ENCODE results near the gene TBXA2R.
"Not testable (repeated sequence)": the region's sequence is repeated elsewhere in the genome, so short reads cannot be mapped to it uniquely, and the experiment has no call there.

The TBXA2R gene

DNA sequence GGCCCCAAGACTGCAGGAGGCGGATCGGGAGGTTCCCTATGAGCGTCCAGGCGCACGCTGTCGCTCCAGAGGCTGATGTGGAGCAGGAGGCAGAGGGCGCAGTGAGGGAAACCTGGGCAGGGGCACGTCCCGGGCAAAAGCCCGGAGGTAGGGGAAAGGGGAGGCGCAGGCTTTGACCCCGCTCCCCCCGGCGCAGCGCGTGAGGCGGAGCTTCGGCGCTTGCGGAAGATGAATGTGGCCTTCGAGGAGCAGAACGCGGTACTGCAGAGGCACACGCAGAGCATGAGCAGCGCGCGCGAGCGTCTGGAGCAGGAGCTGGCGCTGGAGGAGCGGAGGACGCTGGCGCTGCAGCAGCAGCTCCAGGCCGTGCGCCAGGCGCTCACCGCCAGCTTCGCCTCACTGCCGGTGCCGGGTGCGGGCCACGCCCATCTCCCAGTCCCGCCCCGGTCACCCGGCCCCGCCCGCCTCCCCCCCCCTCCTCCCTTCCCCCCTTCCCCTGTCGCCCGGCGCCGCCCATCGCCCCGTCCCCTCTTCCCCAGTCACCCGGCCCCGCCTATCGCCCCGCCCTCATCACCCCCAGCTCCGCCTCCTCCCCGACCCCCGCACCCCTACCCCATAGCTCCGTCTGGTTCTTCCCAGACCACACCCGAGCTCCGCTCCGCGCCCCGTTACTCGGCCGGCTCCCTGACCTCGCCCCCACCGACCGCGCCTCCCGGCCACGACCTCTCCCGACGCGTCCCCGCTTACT, 29.8 kb downstream of the TBXA2R start:
- no peak for DNase-seq

DNA sequence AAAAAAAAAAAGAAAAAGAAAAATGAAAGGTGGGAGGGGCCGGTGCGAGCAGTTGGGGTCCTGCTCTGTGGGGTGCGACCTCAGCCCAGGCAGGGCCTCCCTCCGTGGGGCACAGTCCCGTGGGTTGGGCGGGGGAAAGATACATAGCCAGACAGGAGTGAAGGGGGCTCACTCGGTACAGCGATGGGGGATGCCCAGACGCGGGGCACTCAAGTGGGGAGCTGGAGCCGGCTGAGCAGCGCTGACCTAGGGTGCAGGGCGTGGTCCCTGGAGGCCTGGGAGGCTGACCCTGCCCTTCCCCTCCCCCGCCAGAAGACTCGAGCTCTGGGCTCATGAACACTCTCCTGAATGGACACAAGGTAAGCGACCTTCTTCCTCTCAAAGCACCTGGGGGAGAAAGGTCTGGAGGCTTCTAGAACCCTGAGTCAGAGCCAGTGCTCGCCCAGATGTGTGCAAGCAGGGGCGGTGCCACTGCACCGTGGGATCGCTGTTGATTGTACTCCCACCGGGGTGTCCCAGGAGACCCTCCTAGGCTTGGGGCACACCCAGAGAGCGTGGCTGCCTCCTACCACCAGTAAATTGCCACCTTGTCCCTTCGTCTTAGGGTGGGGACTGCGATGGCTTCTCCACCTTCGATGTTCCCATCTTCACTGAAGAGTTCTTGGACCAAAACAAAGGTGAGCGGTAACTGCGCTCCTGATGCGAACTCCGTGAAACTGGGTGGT, 30.6 kb downstream of the TBXA2R start:
- no peak for DNase-seq

DNA sequence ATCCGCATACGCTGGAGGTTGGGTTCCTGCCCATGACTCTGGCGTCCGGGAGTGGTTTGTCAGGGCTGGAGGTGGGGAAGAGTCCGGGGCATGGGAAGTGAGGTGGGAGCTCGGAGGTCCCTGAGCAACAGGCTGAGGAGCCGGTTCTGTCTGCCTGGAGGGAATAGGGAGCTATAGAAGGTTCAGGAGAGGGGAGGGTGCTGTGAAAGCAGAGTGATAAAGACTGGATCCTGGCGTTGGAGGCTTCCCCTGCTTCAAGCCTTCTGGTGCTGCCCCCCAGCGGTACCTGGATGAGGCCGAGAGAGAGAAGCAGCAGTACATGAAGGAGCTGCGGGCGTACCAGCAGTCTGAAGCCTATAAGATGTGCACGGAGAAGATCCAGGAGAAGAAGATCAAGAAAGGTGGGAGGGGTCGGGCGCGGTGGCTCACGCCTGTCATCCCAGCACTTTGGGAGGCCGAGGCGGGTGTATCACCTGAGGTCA, 31.4 kb downstream of the TBXA2R start:
- no peak for DNase-seq

DNA sequence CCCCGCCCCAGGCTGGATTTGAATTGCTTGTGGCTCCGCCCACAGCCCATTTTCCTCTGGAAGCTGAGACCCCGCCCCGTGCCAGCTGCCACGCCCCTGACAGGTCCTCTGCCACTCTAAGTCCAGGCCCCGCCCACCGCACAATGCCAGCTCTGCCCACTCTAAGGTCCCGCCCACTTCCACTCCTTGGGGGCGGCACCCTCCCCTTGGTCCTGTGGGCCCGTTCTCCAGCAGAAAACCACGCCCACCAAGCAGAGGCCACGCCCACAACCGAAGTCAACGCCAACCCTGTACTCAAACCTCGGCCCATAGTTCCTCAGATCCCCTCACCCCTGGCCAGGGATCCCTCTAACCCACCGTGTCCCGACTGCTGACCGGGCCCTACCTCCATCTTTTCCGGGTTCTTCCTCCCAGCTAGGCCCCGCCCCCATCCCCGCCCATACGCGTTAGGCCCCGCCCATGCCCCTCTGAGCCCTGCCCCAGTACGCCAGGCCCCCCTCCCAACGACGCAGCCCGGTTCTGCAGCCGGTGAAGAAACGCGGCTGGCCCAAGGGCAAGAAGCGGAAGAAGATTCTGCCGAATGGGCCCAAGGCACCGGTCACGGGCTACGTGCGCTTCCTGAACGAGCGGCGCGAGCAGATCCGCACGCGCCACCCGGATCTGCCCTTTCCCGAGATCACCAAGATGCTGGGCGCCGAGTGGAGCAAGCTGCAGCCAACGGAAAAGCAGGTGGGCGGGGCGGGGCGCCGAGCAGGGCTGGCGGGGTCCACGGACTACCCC, 32.6 kb downstream of the TBXA2R start:
- peak; percentile 86 for DNase-seq

DNA sequence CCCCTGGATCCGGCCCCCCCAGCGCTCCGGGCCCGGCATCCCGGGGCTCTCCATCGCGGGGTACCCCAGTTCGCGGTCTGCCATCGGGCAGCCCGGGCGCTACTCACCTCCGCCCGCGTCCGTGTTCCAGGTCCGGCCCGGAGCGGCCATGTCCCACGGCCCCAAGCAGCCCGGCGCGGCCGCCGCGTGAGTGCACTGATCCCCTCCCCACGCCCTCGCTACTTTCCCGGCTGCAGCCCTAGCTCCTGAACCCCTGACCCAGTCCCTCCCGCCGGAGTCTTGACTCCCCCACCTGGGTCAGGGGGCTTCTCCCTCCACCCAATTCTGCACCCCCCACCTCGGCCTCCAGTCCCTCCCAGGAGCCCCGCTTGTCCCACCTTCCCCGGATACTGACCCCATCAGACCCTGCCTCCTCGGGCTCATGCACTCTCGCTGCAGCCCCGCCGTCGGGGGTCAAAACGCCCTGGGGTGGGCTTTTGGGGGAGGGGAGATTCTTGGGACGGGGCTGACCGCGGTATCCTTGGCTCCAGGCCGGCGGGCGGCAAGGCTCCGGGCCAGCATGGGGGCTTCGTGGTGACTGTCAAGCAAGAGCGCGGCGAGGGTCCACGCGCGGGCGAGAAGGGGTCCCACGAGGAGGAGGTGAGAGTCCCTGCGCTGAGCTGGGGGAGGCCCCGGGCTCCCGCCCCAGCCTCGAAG, 33.4 kb downstream of the TBXA2R start:
- DNase-seq = no peak

DNA sequence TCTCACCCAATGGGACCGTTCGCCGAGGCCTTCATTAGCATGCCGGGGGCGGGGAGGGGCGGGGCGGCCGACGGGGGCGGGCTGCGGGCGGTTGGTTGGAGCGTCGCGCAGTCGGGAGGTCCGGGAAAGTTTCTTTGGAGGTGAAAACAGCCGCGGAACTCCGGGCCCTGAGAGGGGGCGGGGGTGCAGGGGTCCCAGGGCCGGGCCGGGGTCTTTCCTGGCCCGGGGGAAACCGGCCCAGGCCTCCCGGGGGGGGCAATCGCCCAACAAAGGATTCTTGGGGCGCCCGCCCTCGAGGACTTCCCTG, 33.9 kb downstream of the TBXA2R start, which contains the start of gene HMG20B:
Gene HMG20B (plus strand): TSS at position 90 of the 307 bp plus-strand sequence. CDS start 366 bp downstream, outside the sequence.
- no peak for DNase-seq

DNA sequence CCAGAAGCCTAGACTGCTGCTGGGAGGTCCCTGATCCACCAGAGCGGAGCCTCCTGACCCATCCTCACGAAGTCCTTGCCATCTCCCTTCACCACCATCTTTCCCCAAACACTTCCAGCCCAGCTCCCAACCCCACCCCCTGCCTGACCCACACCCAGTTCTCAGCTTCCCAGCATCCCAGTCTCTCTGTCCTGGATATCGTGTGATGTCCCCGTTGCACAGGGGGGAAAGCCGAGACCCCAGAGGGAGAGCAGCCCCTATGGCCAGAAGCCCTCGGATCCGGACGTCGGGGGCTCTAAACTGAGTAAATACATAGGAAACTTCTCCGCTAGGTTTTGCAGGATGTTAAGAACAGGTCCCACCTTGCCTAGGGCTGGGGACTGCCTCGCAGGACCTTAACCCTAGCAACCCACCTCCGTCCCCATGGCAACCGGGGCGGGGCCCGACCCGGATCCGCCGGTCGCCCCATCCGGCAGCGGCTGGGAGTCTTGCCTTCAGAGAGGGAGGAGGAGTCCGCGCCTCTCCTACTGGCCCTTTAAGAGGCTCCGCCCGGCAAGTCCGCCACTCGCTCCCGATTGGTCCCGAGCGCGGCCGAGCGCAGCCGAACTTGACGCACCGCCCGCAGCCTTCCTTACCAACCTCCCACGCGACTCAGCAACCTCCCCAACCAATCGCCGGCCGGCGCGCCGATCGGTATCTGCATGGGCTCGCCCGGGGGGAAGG, 34.4 kb downstream of the TBXA2R start:
- peak; percentile 99 for DNase-seq

DNA sequence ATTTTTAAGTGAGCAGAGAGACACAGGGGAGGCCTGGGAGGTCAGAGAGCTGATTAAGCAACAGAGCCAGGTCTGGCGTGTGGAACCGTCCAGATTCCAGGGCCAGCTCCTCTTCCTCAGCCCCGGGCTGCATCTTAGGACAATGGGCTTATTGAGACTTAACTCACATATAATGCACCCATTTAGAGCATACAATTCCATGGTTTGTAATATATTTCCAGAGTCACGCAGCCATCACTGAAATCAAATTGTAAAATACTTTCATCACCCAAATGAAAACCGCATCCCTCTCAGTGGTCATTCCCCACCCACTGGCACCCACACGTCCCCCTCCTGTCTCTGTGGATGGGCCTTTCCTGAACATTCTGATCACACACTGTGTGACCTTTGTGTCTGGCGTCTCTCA, 36.1 kb downstream of the TBXA2R start:
- no peak for DNase-seq

DNA sequence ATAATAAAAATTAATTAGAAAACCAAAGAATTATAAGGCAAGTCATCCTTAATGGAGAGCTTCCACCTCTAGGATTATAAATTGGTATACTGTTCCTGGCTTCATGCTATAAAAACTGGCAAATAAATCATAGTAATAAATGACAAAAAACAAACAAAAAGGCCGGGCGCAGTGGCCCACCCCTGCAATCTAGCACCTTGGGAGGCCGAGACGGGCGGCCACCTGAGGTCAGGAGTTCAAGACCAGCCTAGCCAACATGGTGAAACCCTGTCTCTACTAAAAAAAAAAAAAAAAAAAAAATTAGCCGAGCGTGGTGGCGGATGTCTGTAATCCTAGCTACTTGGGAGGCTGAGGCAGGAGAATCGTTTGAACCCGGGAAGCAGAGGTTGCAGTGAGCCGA, 36.6 kb downstream of the TBXA2R start:
- not testable (repeated sequence) for DNase-seq

DNA sequence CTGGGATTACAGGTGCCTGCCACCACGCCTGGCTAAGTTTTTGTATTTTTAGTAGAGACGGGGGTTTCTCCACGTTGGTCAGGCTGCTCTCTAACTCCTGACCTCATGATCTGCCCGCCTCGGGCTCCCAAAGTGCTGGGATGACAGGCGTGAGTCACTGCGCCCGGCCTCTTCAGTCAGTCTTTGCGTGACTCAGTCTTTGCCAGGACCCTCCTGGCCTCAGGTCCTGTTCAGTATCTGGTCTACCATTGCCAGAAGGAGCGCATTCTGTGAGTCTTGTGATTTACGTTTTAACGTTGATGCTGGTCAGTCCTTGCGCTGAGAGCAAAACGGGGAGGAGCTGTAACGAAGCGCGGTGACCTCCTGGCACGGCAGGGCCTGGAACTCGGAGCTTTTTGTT, 41.5 kb downstream of the TBXA2R start:
- no peak for DNase-seq

DNA sequence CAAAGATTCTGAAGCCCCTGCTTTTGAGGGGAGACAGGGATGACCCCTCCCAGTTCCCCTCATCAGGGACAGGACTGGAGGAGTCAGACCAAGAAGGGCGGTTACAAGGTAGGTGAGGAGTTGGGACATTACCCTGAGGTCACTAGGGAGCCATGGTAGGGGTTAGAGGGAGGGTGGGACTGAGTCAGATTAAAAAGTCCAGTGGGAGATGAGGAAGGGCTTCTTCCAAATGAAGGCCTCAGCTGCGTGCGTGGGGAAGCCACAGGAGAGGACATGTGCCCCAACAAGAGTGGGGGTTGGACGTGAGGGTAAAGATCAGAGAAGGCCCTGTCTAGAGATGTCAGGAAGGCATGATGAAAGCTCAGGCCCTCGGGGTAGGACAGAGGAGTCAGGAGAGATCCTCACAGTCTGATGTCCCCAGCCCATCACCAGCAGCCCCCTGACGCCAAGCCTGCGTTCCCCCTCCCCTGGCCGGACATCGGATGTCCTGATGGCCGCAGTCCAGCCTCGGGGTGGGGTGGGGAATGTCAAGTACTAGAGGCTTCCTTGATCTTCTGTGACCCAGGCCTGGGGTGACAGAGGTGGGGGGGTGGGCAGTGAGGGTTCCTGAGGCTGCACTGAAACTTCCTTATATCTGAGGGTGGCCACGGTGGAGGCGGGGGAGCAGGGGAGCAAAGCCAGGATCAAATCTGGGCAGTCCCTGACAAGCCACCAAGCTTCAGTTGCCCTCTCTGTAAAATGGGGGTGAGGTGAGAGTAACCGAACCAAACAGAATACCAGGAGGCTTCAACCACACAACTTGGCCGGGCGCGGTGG, 42.8 kb downstream of the TBXA2R start:
- no peak for DNase-seq

DNA sequence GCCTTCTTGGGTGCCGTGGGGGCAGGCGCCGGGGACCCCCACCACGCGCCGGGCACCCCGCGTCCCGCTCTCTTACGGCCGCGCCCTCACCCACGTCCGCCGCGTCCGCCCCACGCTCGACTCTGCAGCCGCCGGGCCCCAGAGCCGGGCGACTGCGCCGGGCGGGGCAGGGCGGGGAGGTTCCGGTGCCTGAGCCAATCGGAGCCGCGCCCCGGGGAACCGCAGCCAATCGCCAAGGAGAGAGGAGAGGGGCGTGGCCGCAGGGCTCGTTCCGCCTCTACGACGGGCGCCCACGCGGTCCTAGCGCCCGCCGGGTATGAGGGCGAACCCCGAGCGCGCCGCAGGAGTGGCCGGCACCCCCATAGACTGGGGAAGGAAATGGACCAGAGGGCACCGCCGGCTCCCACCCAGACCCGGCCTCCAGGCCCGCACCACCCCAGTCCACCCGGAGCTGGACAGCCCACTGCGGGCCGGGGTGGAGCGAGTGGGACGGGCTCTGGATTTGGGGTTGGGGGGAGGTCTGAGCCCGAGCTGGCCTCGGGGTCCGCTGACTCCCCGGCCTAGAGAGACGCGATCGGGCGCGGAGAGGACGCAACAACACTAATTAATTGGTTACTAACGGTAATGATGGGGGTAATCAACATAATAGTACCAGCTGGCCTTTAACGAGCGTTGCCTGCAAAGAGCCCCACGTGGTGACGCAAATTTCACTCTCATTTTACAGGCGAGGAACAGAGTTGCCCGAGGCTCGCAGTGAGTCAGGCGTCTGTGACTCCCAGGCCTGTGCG, 49.0 kb downstream of the TBXA2R start, which contains the start of gene MFSD12:
Gene MFSD12 (minus strand): TSS at position 126 of the 788 bp plus-strand sequence. CDS start 183 bp downstream, outside the sequence.
- peak; percentile 79 for DNase-seq

DNA sequence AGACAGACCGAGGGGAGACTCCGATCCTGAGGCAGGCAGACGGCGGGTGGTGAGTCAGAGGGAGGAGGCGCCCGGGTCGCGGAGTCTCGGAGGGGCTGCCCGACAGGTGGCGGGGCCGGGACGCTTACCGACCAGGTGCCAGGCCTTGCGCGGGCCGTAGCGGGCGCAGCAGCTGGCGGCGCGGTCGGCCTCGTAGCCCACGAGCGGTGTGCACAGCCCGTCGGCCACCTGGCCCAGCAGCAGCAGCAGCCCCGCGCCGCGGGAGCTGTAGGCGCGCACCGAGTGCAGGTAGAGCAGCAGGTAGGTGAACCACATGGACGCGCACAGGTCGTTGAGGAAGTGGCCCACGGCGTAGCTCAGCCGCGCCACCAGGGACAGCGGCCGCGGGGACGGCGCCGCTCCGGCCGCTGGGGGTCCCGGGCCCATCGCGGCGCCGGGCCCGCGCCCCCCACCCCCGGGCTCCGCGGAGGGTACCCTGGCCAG, 49.7 kb downstream of the TBXA2R start:
- no peak for DNase-seq

DNA sequence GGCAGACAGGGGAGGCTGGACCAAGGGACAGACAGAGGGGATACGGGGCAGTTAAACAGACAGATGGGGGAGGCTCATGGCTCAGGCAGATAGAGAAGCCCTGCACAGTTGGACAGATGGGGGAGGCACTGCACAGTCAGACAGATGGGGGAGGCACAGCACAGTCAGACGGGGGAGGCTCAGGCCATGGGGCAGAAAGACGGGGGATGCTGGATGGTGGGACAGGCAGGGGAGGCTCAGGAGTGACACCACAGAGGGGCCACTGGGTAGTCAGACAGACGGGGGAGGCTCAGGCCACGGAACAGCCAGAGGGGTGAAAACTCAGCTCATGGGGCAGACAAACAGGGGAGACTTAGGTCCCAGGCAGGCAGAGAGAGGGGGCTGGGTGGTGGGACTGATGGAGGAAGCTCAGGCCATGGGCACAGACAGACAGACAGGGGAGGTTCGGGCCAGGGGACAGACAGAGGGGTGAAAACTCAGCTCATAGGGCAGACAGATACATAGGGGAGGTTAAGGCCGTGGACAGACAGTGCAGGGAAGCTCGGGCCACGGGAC, 50.2 kb downstream of the TBXA2R start:
- no peak for DNase-seq

DNA sequence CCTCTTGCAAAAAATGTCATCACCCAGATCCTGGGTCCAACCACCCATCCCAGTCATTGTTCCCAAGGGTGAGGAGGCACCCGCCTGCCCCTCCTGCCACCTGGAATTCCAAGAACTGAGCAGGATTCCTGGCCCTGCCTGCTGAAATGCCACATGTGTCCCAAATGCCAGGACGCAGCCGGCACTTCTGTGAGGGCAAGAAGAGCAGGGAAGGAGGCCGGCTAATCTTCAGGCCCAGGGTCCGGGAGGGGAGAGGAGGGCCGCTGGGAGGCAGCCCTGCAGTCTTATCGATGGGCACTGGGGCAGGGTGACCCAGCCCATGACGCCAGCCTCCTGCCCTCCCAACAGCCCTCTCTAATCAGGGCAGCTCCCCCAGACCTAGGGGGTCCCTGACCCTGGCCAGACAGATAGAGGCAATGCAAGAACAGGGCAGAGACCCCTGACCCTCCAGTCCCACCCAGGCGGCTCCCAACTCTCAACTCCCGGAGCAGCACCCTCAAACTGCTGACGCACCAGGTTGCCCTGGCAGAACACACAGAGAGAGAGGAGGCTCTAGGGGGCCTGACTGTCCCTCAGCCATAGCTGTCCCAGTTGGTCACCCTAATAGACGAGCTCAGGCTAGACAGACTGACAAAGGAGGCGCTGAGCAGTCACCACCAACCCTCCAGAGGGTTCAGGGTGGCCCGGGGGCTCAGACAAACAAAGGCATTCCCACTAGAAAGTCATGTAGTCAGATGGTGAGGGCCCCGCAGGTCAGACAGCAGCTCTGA, 50.8 kb downstream of the TBXA2R start:
- DNase-seq = no peak

DNA sequence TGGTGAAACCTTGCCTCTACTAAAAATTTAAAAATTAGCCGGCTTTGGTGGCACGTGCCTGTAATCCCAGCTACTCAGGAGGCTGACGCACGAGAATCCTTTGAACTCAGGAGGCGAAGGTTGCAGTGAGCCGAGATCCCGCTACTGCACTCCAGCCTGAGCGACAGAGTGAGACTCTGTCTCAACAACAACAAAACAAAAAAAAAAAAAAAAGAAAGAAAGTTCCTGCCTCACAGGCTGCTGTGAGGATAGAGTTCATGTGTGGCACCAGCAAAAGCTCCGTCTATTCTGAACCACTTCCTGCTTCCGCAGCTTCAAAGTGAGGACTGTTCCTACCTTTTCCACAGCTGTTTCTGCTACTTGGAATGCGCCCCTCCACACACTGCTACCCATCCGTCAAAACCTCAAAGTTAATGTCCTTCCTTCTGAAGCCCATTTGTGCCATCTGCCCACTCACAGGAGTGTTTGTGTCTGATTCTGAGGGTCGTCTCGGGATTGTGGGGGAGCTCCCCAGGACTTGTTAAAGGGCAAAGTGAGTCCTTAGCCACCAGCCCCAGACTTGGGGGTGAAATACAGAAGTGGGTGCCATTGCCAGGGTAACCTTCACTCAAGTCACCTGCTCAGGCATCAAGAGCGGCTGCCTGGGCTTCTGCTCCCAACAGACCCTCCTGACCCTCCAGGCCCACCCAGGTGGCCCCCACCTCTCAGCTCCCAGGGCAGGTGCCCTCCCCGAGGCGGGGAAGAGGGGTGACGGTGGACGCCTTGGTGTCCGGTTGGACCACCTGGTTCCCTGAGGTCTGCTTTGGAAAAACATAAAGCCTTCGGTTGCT, 52.2 kb downstream of the TBXA2R start:
- DNase-seq = no peak

DNA sequence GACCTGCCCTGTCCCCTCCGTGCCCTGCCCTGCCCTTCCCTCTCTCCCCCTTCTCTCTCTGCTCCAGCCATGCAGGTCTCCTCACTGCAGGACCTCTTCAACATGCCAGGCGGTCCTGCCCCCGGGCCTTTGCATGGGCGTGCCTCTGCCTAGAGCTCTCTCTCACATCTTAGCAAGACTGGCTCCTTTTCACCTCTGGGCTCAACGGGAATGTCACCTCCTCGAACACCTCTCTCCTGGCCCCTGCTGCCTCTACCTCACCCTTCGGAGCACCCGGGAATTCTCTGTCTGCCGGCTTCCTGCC, 54.9 kb downstream of the TBXA2R start:
- DNase-seq = no peak
